Endothelial cell of umbilical vein (primary cell): Measurements from ENCODE around the gene PPP1R1C. TPM values are rescaled to one million over a fixed set of nuclear protein-coding genes. Genes with fewer than 3 reads are reported as not detected.

Experiments used
- BruUV-seq: library from RNA; stranded (reverse); fragments of 400-500 nt; replicated peaks from 2 replicates; lab custom pipeline; 2021; lab: Mats Ljungman, UMichigan
- CTCF ChIA-PET: fragments of 300-600, 350-600 bp; sonication (Branson Sonifier 250); formaldehyde crosslinking; loops from one replicate; lab custom pipeline; 2021; ENCODE audit warnings: antibody characterized with exemption, inconsistent platforms; lab: Charles Lee
- POLR2A ChIA-PET: fragments of 300-600, 350-600 bp; sonication (Branson Sonifier 250); formaldehyde crosslinking; loops from one replicate; lab custom pipeline; 2021; ENCODE audit warnings: antibody characterized with exemption, inconsistent platforms; lab: Charles Lee
- DNase-seq: peaks from one replicate; pipeline ENCODE4 v3.0.0-alpha.2; 2011; ENCODE audit warnings: low read depth, low spot score
- FAIRE-seq: peaks from 2 replicates; lab custom pipeline; 2011; peaks lifted over from hg19 to GRCh38; lab: Jason Lieb, UNC
- H2AFZ ChIP-seq: 2 replicates; pipeline ENCODE4 v1.6.0; 2012; ENCODE audit warnings: low read depth, low read length, control low read depth, inconsistent platforms
- H3K27ac ChIP-seq: 2 replicates; pipeline ENCODE4 v1.5.1; 2011; ENCODE audit warnings: low read depth, mild to moderate bottlenecking, control low read depth, low read length, moderate library complexity; ENCODE audit not compliant: insufficient read depth
- H3K27me3 ChIP-seq, 2 experiments: 2 replicates each; pipeline versions ENCODE4 v1.6.0 to v1.6.1; 2011; ENCODE audit warnings: low read length in 2 of 2, mixed read lengths in 1 of 2; ENCODE audit not compliant: control insufficient read depth in 2 of 2, insufficient read depth in 2 of 2
- H3K36me3 ChIP-seq, 2 experiments: 2 replicates in 1 of 2; 3 replicates in 1 of 2; pipeline ENCODE4 v1.5.1; 2011; ENCODE audit warnings: low read length in 2 of 2, mild to moderate bottlenecking in 1 of 2, moderate library complexity in 1 of 2; ENCODE audit not compliant: control insufficient read depth in 2 of 2, insufficient read depth in 2 of 2; ENCODE audit errors: extremely low read depth in 1 of 2
- H3K4me1 ChIP-seq: 3 replicates; pipeline ENCODE4 v1.5.1; 2011; ENCODE audit warnings: mild to moderate bottlenecking, low read length; ENCODE audit not compliant: control insufficient read depth, insufficient read depth; ENCODE audit errors: extremely low read depth
- H3K4me2 ChIP-seq: 2 replicates; pipeline ENCODE4 v1.6.1; 2011; ENCODE audit warnings: low read length, control low read depth, mixed read lengths; ENCODE audit not compliant: insufficient read depth
- H3K4me3 ChIP-seq, 3 experiments: fragments of 200-600 bp in 1 of 3; sonication (generic), shearing (Covaris generic) in 1 of 3; replicated peaks in 1 of 3; 2 replicates each; pipeline ENCODE4 v1.5.1; 2011 to 2016; ENCODE audit warnings: control low read depth in 3 of 3, low read length in 3 of 3, mild to moderate bottlenecking in 2 of 3, inconsistent platforms in 1 of 3, low read depth in 1 of 3, moderate library complexity in 1 of 3; ENCODE audit not compliant: insufficient read depth in 1 of 3
- H3K79me2 ChIP-seq: 2 replicates; pipeline ENCODE4 v1.6.0; 2012; ENCODE audit warnings: low read length, inconsistent platforms; ENCODE audit not compliant: control insufficient read depth, insufficient read depth
- H3K9ac ChIP-seq: replicated peaks from 2 replicates; pipeline ENCODE3; 2011; ENCODE audit warnings: low read length, control low read depth; ENCODE audit not compliant: insufficient read depth; ENCODE audit errors: extremely low read depth
- H3K9me1 ChIP-seq: replicated peaks from 3 replicates; pipeline ENCODE4 v1.6.0; 2011; ENCODE audit warnings: mild to moderate bottlenecking, low read length; ENCODE audit not compliant: control insufficient read depth, insufficient read depth; ENCODE audit errors: extremely low read depth
- H3K9me3 ChIP-seq: replicated peaks from 2 replicates; pipeline ENCODE4 v1.5.1; 2012; ENCODE audit warnings: low read length, inconsistent platforms; ENCODE audit not compliant: control insufficient read depth, insufficient read depth
- H4K20me1 ChIP-seq: replicated peaks from 2 replicates; pipeline ENCODE3; 2011; ENCODE audit warnings: mild to moderate bottlenecking, low read length; ENCODE audit not compliant: control insufficient read depth, insufficient read depth; ENCODE audit errors: extremely low read depth
- GATA2 ChIP-seq: IDR thresholded peaks from 2 replicates; pipeline ENCODE4 v1.7.0; 2011; ENCODE audit warnings: low read depth, mild to moderate bottlenecking, moderate library complexity, mixed read lengths, low read length; ENCODE audit not compliant: insufficient read length, insufficient read depth
- POLR2A ChIP-seq: IDR thresholded peaks from 2 replicates; pipeline ENCODE4 v1.6.1; 2012; ENCODE audit warnings: low read depth, mild to moderate bottlenecking, control low read depth, low read length
- dilution Hi-C: fragments of 300-500 bp; cut with MboI; formaldehyde crosslinking; loops from one replicate; pipeline ENCODE4 v1.15.0; 2019; ENCODE audit warnings: low sequenced_read_pairs; ENCODE audit not compliant: extremely low pct_ligation_motif_present
- intact Hi-C: fragments of 100-400 bp; cut with micrococcal nuclease; formaldehyde crosslinking; loops from one replicate; pipeline ENCODE4 v1.10.0; 2022
- polyA plus RNA-seq, 4 experiments: library from polyadenylated mRNA; depleted of rRNA in 3 of 4; stranded (reverse) in 3 of 4; unstranded in 1 of 4; fragments of >200 nt; gene quantifications; 2 replicates each; pipeline versions ENCODE4 v1.2.1 to v1.2.3, GENCODE V29; 2011 to 2012; ENCODE audit warnings: missing spikeins in 1 of 4
- small RNA-seq: library from RNA; depleted of rRNA; stranded (forward); fragments of <200 nt; gene quantifications from one replicate; pipeline ENCODE3, GENCODE V24; 2012; ENCODE audit warnings: low replicate concordance, low read depth; ENCODE audit not compliant: insufficient read depth, insufficient read length
- total RNA-seq: library from RNA; stranded (reverse); gene quantifications from 2 replicates; pipeline ENCODE4 v1.2.3, GENCODE V29; 2021

Gene PPP1R1C
- total and polyA plus RNA-seq, 2 donors (not counting 3 experiments of a cell fraction or from before 2014, with no cell fraction given), result 0.26 TPM; not detected in 1

- no peak for TF ChIP-seq POLR2A
- TF ChIP-seq GATA2, result no peak
- ChIA-PET CTCF (interaction anchor here (1.0 to 1.7 kb wide), 4 partner anchors 15 to 482 kb away, joined by 3 to 7 read pairs (median 4); no protein-coding TSS in a partner anchor), POLR2A (no interaction called here)
- no peak overlapping the region for H3K9ac ChIP-seq
- no peak for FAIRE-seq
- H3K9me3 ChIP-seq, result no peaks in the 10 kb centered on the region
- intact Hi-C loops, result no loop called here
- BruUV-seq, result no TSS peak
- H3K4me1 ChIP-seq, result no peaks in the 10 kb centered on the region
- no peaks in the 10 kb centered on the region for H3K79me2 ChIP-seq
- dilution Hi-C loops, result no loop called here
- H4K20me1 ChIP-seq, result no peaks in the 10 kb centered on the region
- H3K27ac ChIP-seq, result no peak overlapping the region
- DNase-seq, result peak; percentile 29
- H3K27me3 ChIP-seq, result no peaks in the 10 kb centered on the region
- H3K36me3 ChIP-seq, result no peaks in the 10 kb centered on the region
- no peak overlapping the region for H3K4me2 ChIP-seq
- H3K4me3 ChIP-seq, result no peak overlapping the region
- H2AFZ ChIP-seq, result no peak overlapping the region
- no peaks in the 10 kb centered on the region for H3K9me1 ChIP-seq
Observed at GRCh38 chr2:182166841-182167240, 181.2 kb downstream of the PPP1R1C start.

Small RNA genes lying within 50 kb of the gene (small RNA-seq; reads per million reads assigned to genes)
- not detected for gene RNA5SP113

Other genes starting within 250 kb of the PPP1R1C start
- 235 and 272 TPM in 2 replicates for gene ITPRID2, start 94.1 kb upstream of the PPP1R1C start, total RNA-seq
- gene ITPRID2, start 94.1 kb upstream of the PPP1R1C start, polyA plus RNA-seq, result 30.9 and 37.6 TPM in 2 replicates